BJ (cell line): ENCODE data around the gene BBC3. TPM values are rescaled to one million over a fixed set of nuclear protein-coding genes. Genes with fewer than 3 reads are reported as not detected.

Experiments used
- CTCF ChIA-PET: fragments of 350-600 bp; formaldehyde crosslinking; extraction: SDS; loops from one replicate; lab custom pipeline; 2021; ENCODE audit warnings: antibody characterized with exemption, inconsistent platforms; lab: Yijun Ruan, JAX
- POLR2A ChIA-PET: fragments of 300-600 bp; sonication (Branson Sonifier 250); formaldehyde crosslinking; extraction: SDS; loops from one replicate; lab custom pipeline; 2021; ENCODE audit warnings: antibody characterized with exemption; lab: Charles Lee
- DNase-seq: peaks from one replicate; pipeline ENCODE4 v3.0.0-alpha.2; 2011; ENCODE audit warnings: low read depth
- H3K27me3 ChIP-seq: 2 replicates; pipeline ENCODE4 v1.6.0; 2011; ENCODE audit warnings: low read length; ENCODE audit not compliant: control insufficient read depth, insufficient read depth
- H3K36me3 ChIP-seq: 2 replicates; pipeline ENCODE4 v1.5.1; 2011; ENCODE audit warnings: low read length; ENCODE audit not compliant: control insufficient read depth, insufficient read depth
- H3K4me3 ChIP-seq: 2 replicates; pipeline ENCODE4 v1.5.1; 2011; ENCODE audit warnings: low read depth, mild to moderate bottlenecking, control low read depth, low read length
- polyA plus RNA-seq: library from polyadenylated mRNA; depleted of rRNA; stranded (reverse); fragments of >200 nt; gene quantifications from 2 replicates; pipeline ENCODE4 v1.2.3, GENCODE V29; 2011
- TF ChIP-seq, protein P1 (sequence below): IDR thresholded peaks from 2 replicates; pipeline ENCODE4 v1.5.1; 2011; ENCODE audit warnings: low read depth, mild to moderate bottlenecking, control low read depth, inconsistent platforms, low read length, moderate library complexity; ENCODE audit not compliant: insufficient read depth

The BBC3 gene
- polyA plus RNA-seq, 1 experiment, result 5.2 TPM

GRCh38 chr19:47274071-47274890 lies 43.3 kb upstream of the BBC3 start, which contains the start of gene INAFM1:
INAFM1 (plus strand) TSS chr19:47274885; CDS start chr19:47274920, 35 bp downstream.
- Histone ChIP-seq H3K27me3 (no peaks in the 10 kb centered on the region), H3K36me3 (peaks cover 19% of the 10 kb centered on the region), H3K4me3 (peak within 1 kb of the TSS; percentile 78)
- TF ChIP-seq, protein P1, sequence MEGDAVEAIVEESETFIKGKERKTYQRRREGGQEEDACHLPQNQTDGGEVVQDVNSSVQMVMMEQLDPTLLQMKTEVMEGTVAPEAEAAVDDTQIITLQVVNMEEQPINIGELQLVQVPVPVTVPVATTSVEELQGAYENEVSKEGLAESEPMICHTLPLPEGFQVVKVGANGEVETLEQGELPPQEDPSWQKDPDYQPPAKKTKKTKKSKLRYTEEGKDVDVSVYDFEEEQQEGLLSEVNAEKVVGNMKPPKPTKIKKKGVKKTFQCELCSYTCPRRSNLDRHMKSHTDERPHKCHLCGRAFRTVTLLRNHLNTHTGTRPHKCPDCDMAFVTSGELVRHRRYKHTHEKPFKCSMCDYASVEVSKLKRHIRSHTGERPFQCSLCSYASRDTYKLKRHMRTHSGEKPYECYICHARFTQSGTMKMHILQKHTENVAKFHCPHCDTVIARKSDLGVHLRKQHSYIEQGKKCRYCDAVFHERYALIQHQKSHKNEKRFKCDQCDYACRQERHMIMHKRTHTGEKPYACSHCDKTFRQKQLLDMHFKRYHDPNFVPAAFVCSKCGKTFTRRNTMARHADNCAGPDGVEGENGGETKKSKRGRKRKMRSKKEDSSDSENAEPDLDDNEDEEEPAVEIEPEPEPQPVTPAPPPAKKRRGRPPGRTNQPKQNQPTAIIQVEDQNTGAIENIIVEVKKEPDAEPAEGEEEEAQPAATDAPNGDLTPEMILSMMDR, result no peak
- ChIA-PET CTCF (interaction anchor here (0.8 to 3.8 kb wide), 5 partner anchors 10 to 154 kb away, joined by 3 to 25 read pairs (median 8); no protein-coding TSS in a partner anchor), POLR2A (interaction anchor here (0.5 to 2.0 kb wide), 5 partner anchors 17 to 544 kb away, joined by 3 to 15 read pairs (median 3); partner anchors contain the start of gene CCDC9)
- no peak for DNase-seq

DNA sequence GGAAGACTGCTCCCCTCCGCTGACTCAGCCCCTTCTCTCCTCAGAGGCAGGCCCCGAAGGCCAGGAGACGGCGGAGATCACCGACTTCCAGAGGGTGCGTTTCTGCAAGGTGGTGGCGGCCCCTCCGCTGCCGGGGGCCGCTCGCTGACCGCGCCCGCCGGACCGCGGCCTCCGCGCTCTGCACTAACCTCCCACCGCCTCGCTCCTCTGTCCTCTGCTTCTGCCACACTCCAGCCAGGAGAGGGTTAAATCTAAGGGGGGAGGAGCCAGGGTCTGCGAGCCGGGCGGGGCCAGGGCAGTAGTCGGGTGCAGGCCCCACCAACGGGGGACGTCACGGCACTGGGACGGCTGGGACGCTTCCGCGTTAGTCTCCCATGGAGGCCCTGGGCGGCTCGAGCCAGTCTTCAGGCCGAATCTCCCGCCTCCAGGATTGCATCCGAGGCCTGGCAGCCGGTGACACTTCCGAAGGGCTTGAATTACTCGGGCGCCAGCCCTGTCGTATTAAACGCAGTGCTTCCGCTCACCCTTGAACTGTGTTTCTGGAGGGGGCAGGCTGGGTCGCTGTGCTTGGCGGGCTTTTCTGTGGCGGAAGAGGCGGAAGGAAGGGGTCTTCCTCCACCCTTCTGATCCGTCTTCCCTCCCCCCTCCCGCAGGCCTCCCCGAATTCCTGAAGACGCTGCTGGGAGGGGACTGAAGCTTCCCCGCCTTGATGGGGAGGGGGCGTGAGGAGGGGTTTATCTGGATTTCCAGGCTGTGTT lies 42.5 kb upstream of the BBC3 start:
- peak overlapping the region; percentile 78 for H3K4me3 ChIP-seq
- ChIA-PET POLR2A (interaction anchor here (0.5 to 2.0 kb wide), 4 partner anchors 16 to 174 kb away, joined by 3 to 15 read pairs (median 4); partner anchors contain the start of gene CCDC9), CTCF (interaction anchor here (0.8 to 3.8 kb wide), 3 partner anchors 11 to 29 kb away, joined by 3 to 25 read pairs (median 8); no protein-coding TSS in a partner anchor)

GRCh38 chr19:47272448-47273312 lies 41.7 kb upstream of the BBC3 start:
- TF ChIP-seq, protein P1, result no peak
- DNase-seq, result no peak
- Histone ChIP-seq H3K4me3 (peak overlapping the region; percentile 78), H3K27me3 (no peaks in the 10 kb centered on the region), H3K36me3 (peaks cover 19% of the 10 kb centered on the region)
- POLR2A ChIA-PET, result no interaction called here
- CTCF ChIA-PET, result interaction anchor here (0.9 to 1.1 kb wide), 2 partner anchors 15 to 25 kb away, joined by 3 to 4 read pairs; no protein-coding TSS in a partner anchor

More for the DNA sequence above, 42.5 kb upstream of the BBC3 start:
- no peak for DNase-seq
- Histone ChIP-seq H3K27me3 (no peaks in the 10 kb centered on the region), H3K36me3 (peaks cover 19% of the 10 kb centered on the region)
- TF ChIP-seq, protein P1, result no peak

DNA sequence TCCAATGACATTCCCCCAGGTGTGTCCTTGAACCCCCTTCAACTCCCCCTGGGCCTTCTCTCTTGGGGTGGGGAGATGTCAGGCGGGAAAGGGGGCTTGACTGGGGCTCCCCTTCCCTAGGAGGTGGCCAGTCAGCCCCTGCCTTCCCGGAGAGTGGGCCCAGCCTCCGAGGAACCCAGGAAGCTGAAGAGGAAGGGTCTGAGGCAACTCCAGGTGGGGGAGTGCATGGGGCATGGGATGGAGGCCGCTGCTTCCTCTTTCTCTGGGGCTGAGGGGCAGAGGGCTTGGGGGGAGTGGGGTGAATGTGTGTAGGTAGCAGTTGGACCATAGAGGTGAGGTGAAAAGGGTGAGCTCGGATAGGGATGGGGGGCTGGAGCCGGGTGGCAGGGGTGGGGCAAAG lies 41.0 kb upstream of the BBC3 start:
- ChIA-PET POLR2A (no interaction called here), CTCF (interaction anchor here (0.9 to 1.1 kb wide), 2 partner anchors 14 to 24 kb away, joined by 3 to 4 read pairs; no protein-coding TSS in a partner anchor)
- Histone ChIP-seq H3K4me3 (no peak overlapping the region), H3K36me3 (peaks cover 24% of the 10 kb centered on the region), H3K27me3 (no peaks in the 10 kb centered on the region)
- DNase-seq, result no peak
- TF ChIP-seq, protein P1, result no peak
